Bronchial epithelial cell (primary cell): ENCODE data around the gene ZFHX3. TPM values are rescaled to one million over a fixed set of nuclear protein-coding genes. Genes with fewer than 3 reads are reported as not detected.

Experiments
- DNase-seq: peaks from one replicate; pipeline ENCODE4 v3.0.0-alpha.2; 2010; ENCODE audit warnings: low read depth
- FAIRE-seq: peaks from 2 replicates; lab custom pipeline; 2011; peaks lifted over from hg19 to GRCh38; lab: Jason Lieb, UNC
- H3K27me3 ChIP-seq: 2 replicates; pipeline ENCODE4 v1.5.1; 2011; ENCODE audit warnings: low read length; ENCODE audit not compliant: control insufficient read depth, insufficient read depth
- H3K36me3 ChIP-seq: 2 replicates; pipeline ENCODE4 v1.5.1; 2011; ENCODE audit warnings: low read length; ENCODE audit not compliant: control insufficient read depth, insufficient read depth
- H3K4me3 ChIP-seq: 2 replicates; pipeline ENCODE4 v1.5.1; 2011; ENCODE audit warnings: mild to moderate bottlenecking, low read depth, low read length, control low read depth
- CTCF ChIP-seq: IDR thresholded peaks from 2 replicates; pipeline ENCODE4 v1.5.1; 2011; ENCODE audit warnings: mild to moderate bottlenecking, moderate library complexity, low read length, control low read depth, inconsistent platforms; ENCODE audit not compliant: insufficient read depth, severe bottlenecking
- total RNA-seq: library from RNA; depleted of rRNA; stranded (reverse); fragments of >200 nt; gene quantifications from 2 replicates; pipeline ENCODE4 v1.2.1, GENCODE V29; 2014

ZFHX3 gene
- total RNA-seq, 1 donor from 2014 or later, result 3.9 TPM

- DNase-seq, result no peak
- no peak for FAIRE-seq
- H3K4me3 ChIP-seq, result no peak overlapping the region
- no peak for TF ChIP-seq CTCF
- H3K27me3 ChIP-seq, result no peaks in the 10 kb centered on the region
- H3K36me3 ChIP-seq, result peaks cover 2% of the 10 kb centered on the region
Measured at GRCh38 chr16:72829846-72830775, 217.8 kb downstream of the ZFHX3 start.

- FAIRE-seq, result no peak
- Histone ChIP-seq H3K36me3 (peaks cover 2% of the 10 kb centered on the region), H3K27me3 (no peaks in the 10 kb centered on the region), H3K4me3 (no peak overlapping the region)
- no peak for DNase-seq
- no peak for TF ChIP-seq CTCF
Measured at GRCh38 chr16:72827866-72828265, 220.1 kb downstream of the ZFHX3 start.

GRCh38 chr16:72825912-72826621 lies 221.9 kb downstream of the ZFHX3 start:
- H3K27me3 ChIP-seq, result no peaks in the 10 kb centered on the region
- FAIRE-seq, result no peak
- H3K4me3 ChIP-seq, result no peak overlapping the region
- peaks cover 2% of the 10 kb centered on the region for H3K36me3 ChIP-seq
- no peak for TF ChIP-seq CTCF
- no peak for DNase-seq

- FAIRE-seq, result no peak
Measured at GRCh38 chr16:72824761-72825160, 223.2 kb downstream of the ZFHX3 start.

GRCh38 chr16:72824027-72824426 lies 223.9 kb downstream of the ZFHX3 start:
- H3K36me3 ChIP-seq, result peaks cover 1% of the 10 kb centered on the region
- FAIRE-seq, result no peak

More at GRCh38 chr16:72824761-72825160, 223.2 kb downstream of the ZFHX3 start:
- Histone ChIP-seq H3K36me3 (peaks cover 2% of the 10 kb centered on the region), H3K4me3 (no peak overlapping the region), H3K27me3 (no peaks in the 10 kb centered on the region)
- TF ChIP-seq CTCF, result no peak
- DNase-seq, result no peak

More at GRCh38 chr16:72824027-72824426, 223.9 kb downstream of the ZFHX3 start:
- DNase-seq, result no peak
- Histone ChIP-seq H3K4me3 (no peak overlapping the region), H3K27me3 (no peaks in the 10 kb centered on the region)
- TF ChIP-seq CTCF, result no peak
